Upper lobe of left lung (tissue), 6 donors: Measurements from ENCODE around the gene ZFR. TPM values are rescaled to one million over a fixed set of nuclear protein-coding genes. Genes with fewer than 3 reads are reported as not detected.

ENCODE experiments used
- ATAC-seq, 2 donors: fragments of 200-7000 bp; cut with Tn5 transposase; one replicate each; pipeline ENCODE4 v1.9.1; 2022; ENCODE audit warnings: mild to moderate bottlenecking in 2 of 2, moderate library complexity in 2 of 2; ENCODE audit not compliant: low FRiP score in 2 of 2
- DNase-seq, 2 donors: peaks; one replicate each; pipeline ENCODE4 v3.0.0-alpha.2; 2019 to 2020
- H3K27ac ChIP-seq, 4 donors: fragments of 200-600 bp; sonication (generic); one replicate each; pipeline ENCODE4 v1.5.1; 2016 to 2019
- H3K27me3 ChIP-seq, 4 donors: fragments of 200-600 bp; sonication (generic); one replicate each; pipeline ENCODE4 v1.5.1; 2017 to 2019
- H3K36me3 ChIP-seq, 4 donors: fragments of 200-600 bp; sonication (generic); one replicate each; pipeline ENCODE4 v1.5.1; 2016 to 2019
- H3K4me1 ChIP-seq, 4 donors: fragments of 200-600 bp; sonication (generic); one replicate each; pipeline ENCODE4 v1.5.1; 2018 to 2019
- H3K4me3 ChIP-seq, 4 donors: fragments of 200-600 bp; sonication (generic); one replicate each; pipeline ENCODE4 v1.5.1; 2017 to 2019; ENCODE audit warnings: mild to moderate bottlenecking in 2 of 4, moderate library complexity in 1 of 4
- H3K9me3 ChIP-seq, 4 donors: fragments of 200-600 bp; sonication (generic); one replicate each; pipeline ENCODE4 v1.5.1; 2018 to 2019
- EP300 ChIP-seq, 4 donors: sonication (generic); formaldehyde crosslinking; IDR thresholded peaks; one replicate each; pipeline ENCODE4 v1.5.1; 2017; ENCODE audit warnings: antibody characterized with exemption in 4 of 4, control low read depth in 2 of 4
- POLR2A ChIP-seq, 4 donors: fragments of 450-650 bp; IDR thresholded peaks; one replicate each; pipeline ENCODE4 v1.5.1; 2016 to 2017; ENCODE audit warnings: antibody characterized with exemption in 4 of 4, mild to moderate bottlenecking in 2 of 4
- POLR2AphosphoS5 ChIP-seq, 2 donors: sonication (generic); formaldehyde crosslinking; IDR thresholded peaks; one replicate each; pipeline ENCODE4 v1.5.1; 2017; ENCODE audit warnings: antibody characterized with exemption in 2 of 2
- WGBS, 2 donors: methylation state at CpG; one replicate each; pipeline ENCODE4 v1.1.5; 2017 to 2018; 5-methylcytosine and 5-hydroxymethylcytosine counted together
- total RNA-seq, 6 donors: library from RNA; depleted of rRNA in 4 of 6; stranded (reverse); fragments of >200 nt in 4 of 6; gene quantifications; one replicate each; pipeline versions ENCODE4 v1.1.0 to v1.2.1, GENCODE V29; 2016 to 2021
- TF ChIP-seq, protein P1 (sequence below), 6 experiments: fragments of 450-650 bp in 4 of 6; fragments of 200-600 bp in 2 of 6; sonication (generic) in 2 of 6; IDR thresholded peaks; one replicate each; pipeline ENCODE4 v1.5.1; 2016 to 2019; ENCODE audit warnings: antibody characterized with exemption in 6 of 6
- donor health status: DM: no; HTN: no; CAD: no; lungs with moderate emphysema.
- donor health status: DM: no; HTN: yes; CAD: no; lungs with severe emphysema.

The ZFR gene
- total RNA-seq, 6 donors from 2014 or later, result 33.8 to 85.1 (median 50.2) TPM

DNA sequence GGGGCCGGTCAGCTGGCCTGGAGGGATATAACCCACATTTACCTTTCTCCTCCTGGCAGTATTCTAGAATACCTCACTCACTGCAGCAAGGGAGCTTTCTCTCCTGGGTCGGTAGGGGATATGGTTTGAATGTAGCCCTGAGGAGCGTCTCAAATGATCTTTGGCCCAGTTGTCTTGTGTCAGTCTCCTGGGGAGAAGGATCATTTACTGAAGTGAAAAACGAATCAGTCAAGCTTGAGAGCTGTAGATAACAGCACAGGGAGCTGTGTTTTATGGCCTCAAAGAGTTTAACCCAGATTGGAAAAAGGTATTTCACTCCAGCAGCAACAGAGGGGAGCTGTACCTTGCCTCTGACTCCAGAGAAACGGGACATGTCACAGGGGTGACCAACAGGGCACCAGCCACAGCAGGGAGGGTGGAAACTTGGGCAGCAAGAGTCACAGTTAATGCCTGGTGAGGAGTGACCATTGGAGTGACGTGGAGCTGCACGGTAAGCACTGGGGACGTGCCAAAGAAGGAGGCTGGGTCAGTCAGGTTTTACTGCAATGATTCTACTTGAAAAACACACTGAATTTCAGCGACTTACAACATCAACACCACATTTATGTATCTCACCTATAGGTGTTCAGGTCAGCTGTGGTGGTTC is 29.8 kb upstream of the ZFR start:
- Histone ChIP-seq H3K27ac (no peak overlapping the region), H3K36me3 (no peaks in the 10 kb centered on the region), H3K4me1 (no peaks in the 10 kb centered on the region), H3K9me3 (no peaks in the 10 kb centered on the region), H3K4me3 (no peak overlapping the region), H3K27me3 (no peaks in the 10 kb centered on the region)
- WGBS, 2 donors, result 82 to 83% methylated on average over 9 of the region's 9 CpGs
- DNase-seq (no peak), ATAC-seq (no peak)
- TF ChIP-seq, protein P1, sequence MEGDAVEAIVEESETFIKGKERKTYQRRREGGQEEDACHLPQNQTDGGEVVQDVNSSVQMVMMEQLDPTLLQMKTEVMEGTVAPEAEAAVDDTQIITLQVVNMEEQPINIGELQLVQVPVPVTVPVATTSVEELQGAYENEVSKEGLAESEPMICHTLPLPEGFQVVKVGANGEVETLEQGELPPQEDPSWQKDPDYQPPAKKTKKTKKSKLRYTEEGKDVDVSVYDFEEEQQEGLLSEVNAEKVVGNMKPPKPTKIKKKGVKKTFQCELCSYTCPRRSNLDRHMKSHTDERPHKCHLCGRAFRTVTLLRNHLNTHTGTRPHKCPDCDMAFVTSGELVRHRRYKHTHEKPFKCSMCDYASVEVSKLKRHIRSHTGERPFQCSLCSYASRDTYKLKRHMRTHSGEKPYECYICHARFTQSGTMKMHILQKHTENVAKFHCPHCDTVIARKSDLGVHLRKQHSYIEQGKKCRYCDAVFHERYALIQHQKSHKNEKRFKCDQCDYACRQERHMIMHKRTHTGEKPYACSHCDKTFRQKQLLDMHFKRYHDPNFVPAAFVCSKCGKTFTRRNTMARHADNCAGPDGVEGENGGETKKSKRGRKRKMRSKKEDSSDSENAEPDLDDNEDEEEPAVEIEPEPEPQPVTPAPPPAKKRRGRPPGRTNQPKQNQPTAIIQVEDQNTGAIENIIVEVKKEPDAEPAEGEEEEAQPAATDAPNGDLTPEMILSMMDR (IDR thresholded peaks at IDR 0.05), result no peak
- TF ChIP-seq EP300 (IDR thresholded peaks at IDR 0.05) (no peak), POLR2AphosphoS5 (IDR thresholded peaks at IDR 0.05) (no peak), POLR2A (IDR thresholded peaks at IDR 0.05) (no peak)

GRCh38 chr5:32473072-32473471 is 28.5 kb upstream of the ZFR start:
- H3K36me3 ChIP-seq, result no peaks in the 10 kb centered on the region
- H3K4me3 ChIP-seq, result no peak overlapping the region
- 86 to 97% methylated on average over 7 of the region's 7 CpGs for WGBS, 2 donors
- TF ChIP-seq POLR2A (IDR thresholded peaks at IDR 0.05), result no peak
- TF ChIP-seq, protein P1 (IDR thresholded peaks at IDR 0.05), result no peak
- no peak for TF ChIP-seq EP300 (IDR thresholded peaks at IDR 0.05)
- TF ChIP-seq POLR2AphosphoS5 (IDR thresholded peaks at IDR 0.05), result no peak
- ATAC-seq, result no peak
- H3K9me3 ChIP-seq, result no peaks in the 10 kb centered on the region
- no peak for DNase-seq
- no peak overlapping the region for H3K27ac ChIP-seq
- H3K27me3 ChIP-seq, result no peaks in the 10 kb centered on the region
- no peaks in the 10 kb centered on the region for H3K4me1 ChIP-seq

GRCh38 chr5:32471784-32472183 is 27.2 kb upstream of the ZFR start:
- Histone ChIP-seq H3K4me3 (no peak overlapping the region), H3K9me3 (no peaks in the 10 kb centered on the region), H3K36me3 (no peaks in the 10 kb centered on the region), H3K4me1 (no peaks in the 10 kb centered on the region), H3K27ac (no peak overlapping the region), H3K27me3 (no peaks in the 10 kb centered on the region)
- 87 to 97% methylated on average over 2 of the region's 2 CpGs for WGBS, 2 donors
- TF ChIP-seq POLR2A (IDR thresholded peaks at IDR 0.05) (no peak), EP300 (IDR thresholded peaks at IDR 0.05) (no peak), POLR2AphosphoS5 (IDR thresholded peaks at IDR 0.05) (no peak)
- TF ChIP-seq, protein P1 (IDR thresholded peaks at IDR 0.05), result no peak
- no peak for DNase-seq
- no peak for ATAC-seq

GRCh38 chr5:32465076-32465475 is 20.5 kb upstream of the ZFR start:
- Histone ChIP-seq H3K36me3 (no peaks in the 10 kb centered on the region), H3K27ac (no peak overlapping the region), H3K27me3 (no peaks in the 10 kb centered on the region), H3K4me3 (no peak overlapping the region), H3K9me3 (no peaks in the 10 kb centered on the region), H3K4me1 (no peaks in the 10 kb centered on the region)
- 86 to 88% methylated on average over 2 of the region's 2 CpGs for WGBS, 2 donors
- DNase-seq (no peak), ATAC-seq (no peak)
- TF ChIP-seq POLR2AphosphoS5 (IDR thresholded peaks at IDR 0.05) (no peak), EP300 (IDR thresholded peaks at IDR 0.05) (no peak), POLR2A (IDR thresholded peaks at IDR 0.05) (no peak)
- TF ChIP-seq, protein P1 (IDR thresholded peaks at IDR 0.05), result no peak

DNA sequence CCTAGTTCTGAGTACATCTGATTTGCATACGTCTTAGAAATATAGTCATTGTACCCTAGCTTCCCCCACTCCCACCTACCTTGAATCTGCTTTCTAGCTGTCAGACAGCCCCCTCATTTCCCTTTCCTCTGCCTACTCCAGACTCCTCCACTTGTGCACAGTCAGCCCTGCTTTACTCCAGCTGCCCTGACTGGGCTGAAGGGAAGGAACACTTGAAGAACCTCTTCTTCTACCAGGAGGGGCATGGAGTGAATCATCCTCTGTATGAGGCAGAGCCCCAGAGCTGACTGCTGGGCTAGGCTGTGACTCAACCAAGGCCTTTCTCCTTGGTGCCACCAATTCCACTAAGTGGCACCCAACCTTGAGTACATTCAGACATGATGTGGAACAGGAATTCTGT is 18.1 kb upstream of the ZFR start:
- 40 to 79% methylated on average over 1 of the region's 1 CpG for WGBS, 2 donors
- H3K27me3 ChIP-seq, result no peaks in the 10 kb centered on the region
- H3K27ac ChIP-seq, result no peak overlapping the region
- no peak for DNase-seq
- ATAC-seq, result peak in 1 of 2 donors; percentile 24
- TF ChIP-seq POLR2A (IDR thresholded peaks at IDR 0.05), result no peak
- TF ChIP-seq, protein P1 (IDR thresholded peaks at IDR 0.05), result no peak
- no peak for TF ChIP-seq EP300 (IDR thresholded peaks at IDR 0.05)
- no peak for TF ChIP-seq POLR2AphosphoS5 (IDR thresholded peaks at IDR 0.05)
- no peaks in the 10 kb centered on the region for H3K4me1 ChIP-seq
- no peaks in the 10 kb centered on the region for H3K36me3 ChIP-seq
- H3K4me3 ChIP-seq, result no peak overlapping the region
- no peaks in the 10 kb centered on the region for H3K9me3 ChIP-seq
